Choroid plexus epithelial cell (primary cell): Measurements from ENCODE around the gene SNAP25.

Experiments used
- DNase-seq: peaks from one replicate; pipeline ENCODE4 v3.0.0-alpha.2; 2010; ENCODE audit warnings: low read depth
- H3K4me3 ChIP-seq: 2 replicates; pipeline ENCODE4 v1.5.1; 2011; ENCODE audit warnings: low read depth, mild to moderate bottlenecking, control low read depth, low read length, moderate library complexity
- CTCF ChIP-seq: conservative IDR thresholded peaks from 2 replicates; pipeline ENCODE4 v1.5.1; 2011; ENCODE audit warnings: low read depth, mild to moderate bottlenecking, control low read depth, inconsistent platforms, low read length, moderate library complexity

Gene SNAP25

GRCh38 chr20:10228330-10228729 is 9.7 kb downstream of the SNAP25 start:
- no peak for TF ChIP-seq CTCF
- no peak for DNase-seq
- no peak overlapping the region for H3K4me3 ChIP-seq

DNA sequence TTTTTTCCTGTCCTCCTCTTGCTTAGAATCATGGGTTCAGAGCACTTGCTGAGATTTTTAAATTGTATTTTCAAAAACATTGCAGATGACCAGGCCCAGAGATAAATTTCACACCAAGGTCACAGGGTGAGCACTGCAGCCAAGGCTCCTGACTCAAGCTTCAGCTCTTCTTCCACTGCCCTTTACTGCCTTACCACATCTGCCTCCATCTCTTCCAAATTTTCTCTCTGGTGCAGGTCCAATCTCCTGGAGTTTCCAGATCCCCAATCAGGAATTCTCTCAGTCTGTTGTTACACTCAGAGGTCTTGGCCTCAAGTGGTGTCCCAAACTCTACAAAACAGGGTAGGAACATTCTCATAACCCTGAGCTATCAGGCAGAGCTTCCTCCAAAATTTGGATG is 12.7 kb downstream of the SNAP25 start:
- no peak overlapping the region for H3K4me3 ChIP-seq
- DNase-seq: no peak
- TF ChIP-seq CTCF: no peak

DNA sequence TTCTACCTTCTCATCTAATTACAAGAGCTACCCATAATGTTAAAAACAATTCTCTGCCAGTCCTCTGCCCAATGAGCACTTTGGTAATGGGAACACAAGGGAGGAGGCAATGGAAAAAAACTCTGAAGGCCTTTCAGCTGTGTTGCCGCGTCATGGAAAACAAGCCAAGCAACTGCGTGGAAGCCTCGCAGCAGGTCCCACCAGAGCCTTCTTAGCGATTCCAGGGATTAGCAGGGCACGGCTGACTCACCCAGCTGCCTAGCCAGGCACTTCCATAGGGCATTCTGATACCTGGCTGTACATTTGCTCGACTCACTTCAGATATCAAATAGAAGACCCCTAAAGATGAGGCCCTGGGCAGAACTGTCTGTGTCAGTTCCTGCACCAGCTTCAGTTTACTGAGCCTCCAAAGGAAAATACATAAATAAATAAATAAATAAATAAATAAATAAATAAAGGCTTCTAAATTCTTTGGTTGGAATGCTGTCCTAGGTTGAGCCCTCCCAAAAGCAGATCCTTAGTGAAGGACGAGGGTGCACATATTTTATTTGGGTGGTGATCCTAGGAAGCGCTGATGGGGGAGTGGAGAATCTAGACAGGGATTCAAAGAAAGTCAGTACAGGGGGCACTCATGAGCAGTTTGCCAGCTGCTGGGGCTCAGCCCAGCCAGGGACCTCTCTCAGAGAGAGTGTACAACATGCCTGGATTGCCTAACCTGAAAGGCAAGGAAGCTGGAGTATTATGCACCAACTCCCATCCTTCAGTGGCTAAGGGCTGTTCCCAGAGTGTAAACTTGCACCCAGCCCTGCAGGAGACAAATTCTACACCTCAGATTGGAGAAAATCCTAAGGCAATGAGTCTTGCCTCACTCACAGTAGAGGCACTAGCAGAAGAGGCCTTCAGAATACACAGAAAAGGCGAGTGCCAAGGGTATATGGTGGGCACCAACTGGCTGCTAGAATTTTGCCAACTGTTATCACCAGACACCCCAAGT is 18.2 kb downstream of the SNAP25 start:
- H3K4me3 ChIP-seq: no peak overlapping the region
- no peak for TF ChIP-seq CTCF
- no peak for DNase-seq

- no peak overlapping the region for H3K4me3 ChIP-seq
- TF ChIP-seq CTCF: no peak
- peak; percentile 77 for DNase-seq
Measured at GRCh38 chr20:10239954-10240353, 21.3 kb downstream of the SNAP25 start.

DNA sequence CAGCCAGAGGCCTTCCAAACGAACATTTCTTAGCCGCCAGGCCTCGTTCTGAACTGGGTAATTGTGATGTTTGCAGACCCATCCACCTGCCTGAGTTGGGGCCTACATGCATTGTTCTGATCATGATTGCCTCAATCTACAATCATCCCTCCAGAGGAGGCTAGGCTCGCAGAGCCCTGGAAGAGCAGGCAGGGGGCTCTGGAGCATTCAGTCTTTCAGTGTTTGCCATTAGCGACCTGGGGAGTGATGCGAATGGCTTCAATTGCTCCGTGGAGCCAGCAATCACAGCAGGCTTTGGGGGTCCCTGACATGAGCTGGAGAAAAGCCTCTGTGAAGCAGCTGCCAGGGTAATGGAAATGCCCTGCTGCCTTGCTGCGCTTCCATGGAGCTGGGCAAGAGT is 22.0 kb downstream of the SNAP25 start:
- DNase-seq: no peak
- no peak for TF ChIP-seq CTCF
- no peak overlapping the region for H3K4me3 ChIP-seq

DNA sequence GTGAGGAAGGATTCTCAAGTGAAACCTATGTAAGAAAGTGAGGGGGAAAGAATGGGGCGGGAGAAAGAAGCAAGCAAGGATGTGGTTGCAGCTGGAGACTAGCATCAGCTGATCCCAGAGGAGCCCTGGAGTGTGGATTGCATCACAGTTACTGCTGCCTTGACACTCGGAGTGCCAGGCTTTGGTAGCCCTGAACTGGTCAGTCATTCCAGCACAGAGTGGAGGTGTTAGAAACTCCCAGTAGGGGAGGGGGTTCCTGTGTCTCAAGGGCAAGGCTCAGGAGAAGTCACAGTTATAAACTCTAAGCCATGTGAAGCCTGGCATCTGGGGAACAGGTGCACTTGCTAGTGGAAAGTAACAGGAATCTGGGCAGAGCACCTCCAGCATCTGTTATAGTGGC is 23.5 kb downstream of the SNAP25 start:
- peak; percentile 60 for DNase-seq
- TF ChIP-seq CTCF: no peak
- no peak overlapping the region for H3K4me3 ChIP-seq

- DNase-seq: no peak
- no peak for TF ChIP-seq CTCF
- H3K4me3 ChIP-seq: no peak overlapping the region
Measured at GRCh38 chr20:10247440-10247839, 28.8 kb downstream of the SNAP25 start.
